PFSK-1 (cell line): Measurements from ENCODE around the gene SAPCD2.

ENCODE experiments used
- FOXP2 ChIP-seq: optimal IDR thresholded peaks from 2 replicates; pipeline ENCODE3; 2011; ENCODE audit warnings: borderline replicate concordance, control low read depth, inconsistent platforms; ENCODE audit not compliant: insufficient read depth; ENCODE audit errors: extremely low read length, extremely low read depth
- POLR2AphosphoS5 ChIP-seq: IDR thresholded peaks from 2 replicates; pipeline ENCODE4 v1.6.1; 2012; ENCODE audit warnings: low read depth, mild to moderate bottlenecking, control low read depth, low read length, moderate library complexity
- REST ChIP-seq, 2 experiments: IDR thresholded peaks; 2 replicates each; pipeline versions ENCODE4 v1.6.1 to v1.8.0; 2011 to 2012; ENCODE audit warnings: low read depth in 2 of 2, low read length in 2 of 2, control low read depth in 1 of 2, inconsistent platforms in 1 of 2, mild to moderate bottlenecking in 1 of 2, moderate library complexity in 1 of 2; ENCODE audit not compliant: insufficient read depth in 1 of 2
- SIN3A ChIP-seq: IDR thresholded peaks from 2 replicates; pipeline ENCODE4 v1.6.1; 2012; ENCODE audit warnings: mild to moderate bottlenecking, low read length, moderate library complexity, borderline replicate concordance; ENCODE audit not compliant: insufficient read depth
- TAF1 ChIP-seq: IDR thresholded peaks from 2 replicates; pipeline ENCODE4 v1.6.1; 2012; ENCODE audit warnings: low read length, control low read depth, borderline replicate concordance; ENCODE audit not compliant: insufficient read depth

Gene SAPCD2

GRCh38 chr9:137073992-137074399, 3.6 kb upstream of the SAPCD2 start:
- TF ChIP-seq REST (IDR thresholded peaks at IDR 0.05; ENCODE audit: insufficient read depth in 1 of 2, low read depth in 2 of 2, low read length in 2 of 2), result no peak
- no peak for TF ChIP-seq FOXP2
- no peak for TF ChIP-seq POLR2AphosphoS5
- TF ChIP-seq TAF1, result no peak
- TF ChIP-seq SIN3A, result no peak

DNA sequence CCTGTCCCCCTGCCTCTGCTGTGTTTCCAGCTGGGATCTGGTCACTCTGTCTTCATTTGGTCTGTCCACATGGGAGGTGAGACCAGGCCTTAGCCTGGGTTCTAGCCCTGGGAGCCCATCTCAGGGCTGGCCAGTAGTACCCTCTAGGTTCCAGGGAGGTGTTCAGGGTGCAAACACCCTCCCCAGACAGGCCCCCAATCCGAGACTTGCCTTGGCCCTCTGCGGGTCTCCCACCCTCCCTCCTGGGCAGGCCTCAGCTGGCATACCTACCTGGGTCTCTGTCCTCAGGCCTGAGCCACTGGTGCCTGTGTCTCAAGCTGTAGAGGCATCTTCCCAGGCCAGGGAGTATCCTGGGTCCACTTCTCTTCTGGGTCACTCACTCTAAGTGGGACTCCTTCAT, 925 bp upstream of the SAPCD2 start:
- no peak for TF ChIP-seq TAF1
- TF ChIP-seq POLR2AphosphoS5, result no peak
- TF ChIP-seq REST (IDR thresholded peaks at IDR 0.05; ENCODE audit: insufficient read depth in 1 of 2, low read depth in 2 of 2, low read length in 2 of 2), result no peak
- TF ChIP-seq SIN3A, result no peak
- no peak for TF ChIP-seq FOXP2

GRCh38 chr9:137070906-137071275, 534 bp upstream of the SAPCD2 start:
- no peak for TF ChIP-seq FOXP2

- TF ChIP-seq TAF1 (no peak), POLR2AphosphoS5 (no peak)
These were observed 757 bp downstream of the SAPCD2 start for GRCh38 chr9:137069508-137070091.

- TF ChIP-seq POLR2AphosphoS5 (no peak), REST (IDR thresholded peaks at IDR 0.05; ENCODE audit: insufficient read depth in 1 of 2, low read depth in 2 of 2, low read length in 2 of 2) (no peak), TAF1 (no peak), SIN3A (no peak), FOXP2 (no peak)
These were observed 1.5 kb downstream of the SAPCD2 start for GRCh38 chr9:137068539-137069507.
